ENCODE measurements around the gene AFMID. TPM values are rescaled to one million over a fixed set of nuclear protein-coding genes. Genes with fewer than 3 reads are reported as not detected.
A peak's percentile ranks its signal among the peaks of the same experiment; 100 is the strongest.
"Not testable (repeated sequence)": the region's sequence is repeated elsewhere in the genome, so short reads cannot be mapped to it uniquely, and the experiment has no call there.

AFMID gene, protein sequence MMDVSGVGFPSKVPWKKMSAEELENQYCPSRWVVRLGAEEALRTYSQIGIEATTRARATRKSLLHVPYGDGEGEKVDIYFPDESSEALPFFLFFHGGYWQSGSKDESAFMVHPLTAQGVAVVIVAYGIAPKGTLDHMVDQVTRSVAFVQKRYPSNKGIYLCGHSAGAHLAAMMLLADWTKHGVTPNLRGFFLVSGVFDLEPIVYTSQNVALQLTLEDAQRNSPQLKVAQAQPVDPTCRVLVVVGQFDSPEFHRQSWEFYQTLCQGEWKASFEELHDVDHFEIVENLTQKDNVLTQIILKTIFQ
- total RNA-seq (2014; rRNA removed), result 25.6 and 34.7 TPM in 2 replicates
- 28.2 TPM for polyA plus RNA-seq (2012)

DNA sequence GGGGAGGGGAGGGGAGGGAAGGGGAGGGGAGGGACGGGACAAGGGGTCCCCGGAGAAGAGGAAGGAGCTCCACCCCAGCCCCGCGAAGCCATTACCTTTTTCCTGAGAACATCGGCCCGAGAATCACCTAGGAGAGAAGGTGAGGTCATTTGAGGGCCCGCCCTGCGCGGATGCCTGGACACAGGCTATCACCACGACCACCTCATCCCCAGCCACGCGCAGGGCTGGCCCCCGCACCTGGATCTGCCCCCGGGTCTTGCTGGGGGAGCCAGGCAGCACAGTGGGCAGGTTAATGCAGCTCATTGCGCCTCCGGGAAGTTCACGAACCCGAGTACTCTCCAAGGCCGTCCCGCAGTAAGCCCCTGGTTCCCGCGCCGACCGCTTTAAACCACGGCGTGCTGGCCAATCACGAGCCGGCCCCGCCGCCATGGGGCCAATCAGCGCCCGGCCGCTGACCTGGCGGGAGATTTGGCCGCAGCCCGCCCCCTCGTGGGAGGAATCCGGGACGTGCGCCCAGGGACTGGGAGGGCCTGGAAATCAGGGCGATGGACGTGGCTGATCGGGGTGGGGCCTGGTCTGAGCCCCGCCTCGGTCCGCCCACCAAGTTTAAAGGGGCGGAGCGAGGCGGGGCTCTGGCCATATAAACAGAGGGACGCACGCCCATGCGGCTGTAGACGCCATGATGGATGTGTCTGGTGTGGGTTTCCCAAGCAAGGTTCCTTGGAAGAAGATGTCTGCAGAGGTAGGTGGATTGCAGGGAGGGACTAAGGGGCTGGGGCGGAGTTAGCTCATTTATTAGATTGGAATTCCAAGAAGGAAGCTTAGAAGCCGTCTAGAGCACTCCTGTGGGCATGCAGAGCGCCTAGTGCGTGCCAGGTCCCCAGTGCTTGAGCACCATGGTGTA lies at the start of gene AFMID, which contains the start of gene TK1:
Gene AFMID, plus strand, starts transcription at position 671 of the 904 bp plus-strand sequence. Its CDS starts 9 bp downstream, at position 680.
Gene TK1, minus strand, starts transcription at position 361 of the 904 bp plus-strand sequence. Its CDS starts 58 bp downstream, at position 303.
- DNase-seq (ENCODE audit: low read depth), result peak; percentile 95

DNA sequence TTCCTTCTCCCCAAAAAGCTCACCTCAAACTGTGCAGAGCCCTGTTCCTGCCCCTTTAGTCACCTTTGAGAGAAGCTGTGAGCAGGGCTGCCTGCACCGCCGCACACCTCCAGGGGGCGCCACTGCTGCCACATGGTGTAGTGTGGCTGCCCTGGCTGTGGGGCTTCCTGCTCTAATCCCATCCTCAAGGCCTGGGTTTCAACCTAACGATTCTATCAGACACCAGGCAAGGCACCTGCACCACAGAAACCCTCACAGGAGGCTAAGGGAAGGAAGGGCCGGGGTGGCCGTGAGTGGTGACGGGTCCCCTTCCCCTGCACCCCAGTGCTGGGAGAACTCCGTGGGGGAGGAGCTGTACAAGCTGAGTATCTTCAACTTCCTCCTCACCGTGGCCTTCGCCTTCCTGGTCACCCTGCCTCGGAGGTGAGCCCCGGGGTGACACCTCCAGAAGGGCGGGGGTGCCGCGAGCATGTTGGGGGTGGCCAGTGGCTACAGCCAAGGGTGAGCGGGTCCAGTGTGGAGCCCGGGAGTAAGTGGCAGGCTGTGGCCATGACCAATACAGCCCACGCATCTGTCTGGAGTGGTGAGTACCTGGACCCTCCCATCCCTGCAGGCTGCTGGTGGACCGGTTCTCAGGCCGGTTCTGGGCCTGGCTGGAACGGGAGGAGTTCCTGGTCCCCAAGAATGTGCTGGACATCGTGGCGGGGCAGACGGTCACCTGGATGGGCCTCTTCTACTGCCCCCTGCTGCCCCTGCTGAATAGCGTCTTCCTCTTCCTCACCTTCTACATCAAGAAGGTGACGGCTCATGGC lies 49.6 kb upstream of the AFMID start:
- no peak for DNase-seq (ENCODE audit: low read depth)

GRCh38 chr17:78138204-78139060 lies 48.7 kb upstream of the AFMID start:
- no peak for DNase-seq (ENCODE audit: low read depth)

DNA sequence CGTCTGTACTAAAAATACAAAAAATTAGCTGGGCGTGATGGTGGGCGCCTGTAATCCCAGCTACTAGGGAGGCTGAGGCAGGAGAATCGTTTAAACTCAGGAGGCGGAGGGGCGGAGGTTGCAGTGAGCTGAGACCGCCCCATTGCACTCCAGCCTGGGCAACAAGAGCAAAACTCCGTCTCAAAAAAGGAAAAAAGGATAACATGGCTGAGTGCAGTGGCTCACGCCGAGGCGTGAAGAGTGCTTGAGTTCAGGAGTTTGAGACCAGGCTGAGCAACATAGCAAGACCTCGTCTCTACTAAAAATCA lies 47.3 kb upstream of the AFMID start:
- DNase-seq (ENCODE audit: low read depth), result not testable (repeated sequence)

DNA sequence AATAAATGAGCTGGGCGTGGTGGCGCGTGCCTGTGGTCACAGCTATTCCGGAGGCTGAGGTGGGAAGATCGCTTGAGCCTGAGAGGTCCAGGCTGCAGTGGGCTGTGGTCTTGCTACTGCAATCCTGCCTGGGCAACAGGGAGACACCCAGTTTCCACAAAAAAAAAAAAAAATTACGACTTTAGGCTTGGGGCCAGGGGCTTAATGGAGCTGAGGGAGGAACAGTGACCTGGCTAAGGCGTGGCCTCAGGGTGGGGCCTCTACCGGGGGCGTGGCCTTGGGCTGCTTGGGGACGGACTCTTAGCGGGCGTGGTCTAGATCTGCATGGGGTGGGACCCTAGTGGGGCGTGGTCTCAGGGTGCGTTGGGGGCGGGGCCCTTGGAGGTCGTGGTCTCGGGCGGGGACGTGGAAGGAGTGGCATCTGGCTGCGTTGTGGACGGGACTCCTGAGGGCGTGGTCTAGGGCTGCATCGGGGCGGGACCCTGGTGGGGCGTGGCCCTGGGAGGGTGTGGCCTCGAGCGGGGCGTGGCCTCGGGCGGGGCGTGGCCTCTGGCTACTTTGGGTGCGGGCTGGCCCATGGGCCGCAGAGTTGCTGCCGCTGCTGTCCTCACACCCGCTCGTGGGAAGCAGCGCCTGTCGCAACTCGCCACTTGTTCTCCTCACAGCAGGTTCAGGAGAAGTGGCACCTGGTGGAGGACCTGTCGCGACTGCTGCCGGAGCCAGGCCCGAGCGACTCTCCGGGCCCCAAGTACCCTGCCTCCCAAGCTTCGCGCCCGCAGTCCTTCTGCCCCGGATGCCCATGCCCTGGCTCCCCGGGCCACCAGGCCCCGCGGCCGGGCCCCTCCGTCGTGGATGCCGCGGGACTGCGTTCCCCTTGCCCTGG lies 46.8 kb upstream of the AFMID start:
- peak; percentile 34 for DNase-seq (ENCODE audit: low read depth)

DNA sequence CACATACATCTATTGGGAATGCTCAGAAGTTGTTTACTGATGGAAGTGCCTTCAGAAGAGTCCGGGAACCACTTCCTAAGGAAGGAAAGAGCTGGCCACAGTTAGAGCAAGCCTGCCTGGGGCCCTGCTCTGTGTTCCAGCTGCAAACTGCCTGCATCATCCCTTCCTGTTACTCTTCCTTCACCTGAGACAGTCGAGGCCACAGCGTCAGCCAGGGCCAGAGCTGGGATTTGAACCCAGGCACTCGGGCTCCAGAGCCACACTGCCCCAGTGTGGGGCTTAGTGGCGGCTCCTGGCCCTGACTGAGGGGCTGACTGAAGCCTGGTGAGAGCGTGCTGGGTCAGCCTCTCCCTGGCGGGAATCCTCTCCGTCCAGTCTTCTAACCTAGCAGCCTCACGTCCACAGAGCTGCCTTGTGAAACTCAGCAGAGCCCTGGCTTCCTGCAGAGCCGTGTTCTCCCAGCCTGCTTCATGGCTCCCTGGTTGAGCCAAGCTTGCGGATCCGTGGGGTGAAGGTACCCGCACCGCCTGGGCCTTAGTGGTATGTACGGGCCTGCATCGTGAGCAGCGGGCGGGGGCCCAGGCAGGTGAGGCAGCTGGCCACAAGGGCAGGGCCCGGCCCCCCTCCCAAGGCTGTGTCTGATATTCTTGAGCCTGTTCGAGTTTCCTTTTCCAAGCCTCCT lies 45.6 kb upstream of the AFMID start:
- no peak for DNase-seq (ENCODE audit: low read depth)

GRCh38 chr17:78142119-78142861 lies 44.9 kb upstream of the AFMID start:
- DNase-seq (ENCODE audit: low read depth), result peak; percentile 67

GRCh38 chr17:78143214-78144146 lies 43.7 kb upstream of the AFMID start:
- DNase-seq (ENCODE audit: low read depth), result no peak

GRCh38 chr17:78144147-78144719 lies 42.9 kb upstream of the AFMID start:
- peak; percentile 48 for DNase-seq (ENCODE audit: low read depth)

- no peak for DNase-seq (ENCODE audit: low read depth)
Measured at GRCh38 chr17:78144736-78145641, 42.2 kb upstream of the AFMID start.

GRCh38 chr17:78146471-78146869 lies 40.7 kb upstream of the AFMID start:
- DNase-seq (ENCODE audit: low read depth), result no peak

GRCh38 chr17:78146881-78147280 lies 40.3 kb upstream of the AFMID start:
- DNase-seq (ENCODE audit: low read depth), result no peak

DNA sequence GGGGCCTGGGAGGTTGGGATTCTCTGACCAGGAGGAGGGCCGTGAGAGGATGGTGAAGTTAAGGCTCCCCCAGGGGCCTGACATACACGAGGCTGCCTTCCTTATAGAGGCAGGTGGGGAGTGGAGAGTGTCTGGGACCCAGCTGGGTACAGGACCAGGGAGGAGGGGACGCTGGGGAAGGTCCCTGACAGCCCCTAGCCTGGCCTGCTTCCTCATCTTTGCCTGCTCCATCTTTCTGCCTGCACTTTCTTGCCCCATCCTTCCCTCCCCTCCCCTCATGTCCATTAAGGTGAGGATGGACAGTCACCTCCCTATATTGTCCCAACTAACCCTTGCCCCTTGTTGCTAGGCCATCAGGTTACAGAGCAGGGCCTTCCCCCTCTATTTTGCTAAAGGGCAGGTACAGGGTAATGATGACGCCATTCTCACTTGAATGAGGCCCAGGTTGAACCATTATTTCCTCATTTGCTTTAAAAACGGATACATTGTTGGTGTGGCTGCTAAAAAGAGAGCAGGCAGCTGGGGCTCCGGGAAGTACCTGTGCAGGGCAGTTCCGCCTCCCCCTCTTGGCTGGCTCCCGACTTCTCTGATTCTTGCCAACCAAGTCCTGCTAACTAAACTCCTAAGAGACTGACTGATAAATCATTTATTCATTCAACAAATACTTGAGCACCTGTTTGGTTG lies 39.7 kb upstream of the AFMID start:
- DNase-seq (ENCODE audit: low read depth), result no peak

DNA sequence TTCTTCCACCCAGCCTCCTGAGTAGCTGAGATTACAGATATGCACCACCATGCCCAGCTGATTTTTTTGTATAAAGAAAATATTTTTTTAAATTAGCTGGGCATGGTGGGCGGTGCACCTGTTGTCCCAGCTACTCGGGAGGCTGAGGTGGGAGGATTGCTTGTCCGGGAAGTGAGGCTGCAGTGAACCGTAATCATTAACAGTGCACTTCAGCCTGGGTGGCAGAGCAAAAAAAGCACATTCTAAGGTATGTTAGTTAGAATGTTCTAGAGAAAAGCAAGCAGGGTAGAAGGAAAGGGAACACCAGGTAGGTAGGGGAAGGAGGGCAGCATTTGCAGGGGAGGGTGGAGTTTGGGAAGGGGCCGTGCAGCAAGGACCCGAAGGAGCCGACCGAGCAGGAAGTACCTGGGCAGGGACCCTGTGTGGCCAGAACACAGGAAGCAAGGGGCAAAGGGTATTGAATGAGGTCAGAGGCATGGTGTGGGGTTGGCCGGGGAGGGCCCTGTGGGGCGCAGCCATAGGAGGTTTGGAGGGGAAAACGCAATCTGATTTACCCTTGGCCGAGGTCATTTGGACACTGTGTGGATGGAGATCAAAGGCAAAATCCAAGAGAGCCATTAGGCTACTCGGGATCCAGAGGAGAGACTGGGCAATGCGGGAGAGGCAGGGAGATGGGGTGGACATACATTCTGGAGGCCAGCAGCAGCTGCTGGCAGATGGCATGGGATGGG lies 38.7 kb upstream of the AFMID start:
- no peak for DNase-seq (ENCODE audit: low read depth)

Measured in LHCN-M2 (cell line).